Measurements from ENCODE around the gene FAM81B. TPM values are rescaled to one million over a fixed set of nuclear protein-coding genes. Genes with fewer than 3 reads are reported as not detected.
"Not testable (repeated sequence)": the region's sequence is repeated elsewhere in the genome, so short reads cannot be mapped to it uniquely, and the experiment has no call there.

Gene FAM81B
- 1 to 10 TPM; 4.6 to 6.9 (median 5.4) TPM for polyA plus RNA-seq (ENCODE audit: insufficient read length in 4 of 4)

- DNase-seq (ENCODE audit: low read depth in 4 of 4, low spot score in 2 of 4) = no peak
Measured at GRCh38 chr5:95390812-95391492, at the start of gene FAM81B. Gene FAM81B, plus strand, starts transcription at chr5:95391366. Its CDS starts 24 bp downstream, at chr5:95391390.

GRCh38 chr5:95341444-95341843 lies 49.7 kb upstream of the FAM81B start:
- not testable (repeated sequence) for DNase-seq (ENCODE audit: low read depth in 4 of 4, low spot score in 2 of 4)

- DNase-seq (ENCODE audit: low read depth in 4 of 4, low spot score in 2 of 4) = no peak
Measured at GRCh38 chr5:95347506-95348120, 43.6 kb upstream of the FAM81B start.

GRCh38 chr5:95350631-95351030 lies 40.5 kb upstream of the FAM81B start:
- DNase-seq (ENCODE audit: low read depth in 4 of 4, low spot score in 2 of 4) = no peak

- DNase-seq (ENCODE audit: low read depth in 4 of 4, low spot score in 2 of 4) = no peak
Measured at GRCh38 chr5:95352691-95353090, 38.5 kb upstream of the FAM81B start.

- no peak for DNase-seq (ENCODE audit: low read depth in 4 of 4, low spot score in 2 of 4)
Measured at GRCh38 chr5:95358320-95358719, 32.8 kb upstream of the FAM81B start.

GRCh38 chr5:95358848-95359247 lies 32.3 kb upstream of the FAM81B start:
- DNase-seq (ENCODE audit: low read depth in 4 of 4, low spot score in 2 of 4) = no peak

- not testable (repeated sequence) for DNase-seq (ENCODE audit: low read depth in 4 of 4, low spot score in 2 of 4)
Measured at GRCh38 chr5:95360667-95361066, 30.5 kb upstream of the FAM81B start.

GRCh38 chr5:95365302-95366095 lies 25.7 kb upstream of the FAM81B start:
- DNase-seq (ENCODE audit: low read depth in 4 of 4, low spot score in 2 of 4) = no peak

GRCh38 chr5:95369782-95370181 lies 21.4 kb upstream of the FAM81B start:
- DNase-seq (ENCODE audit: low read depth in 4 of 4, low spot score in 2 of 4) = no peak

GRCh38 chr5:95374061-95374460 lies 17.1 kb upstream of the FAM81B start:
- DNase-seq (ENCODE audit: low read depth in 4 of 4, low spot score in 2 of 4) = no peak

GRCh38 chr5:95375591-95375990 lies 15.6 kb upstream of the FAM81B start:
- DNase-seq (ENCODE audit: low read depth in 4 of 4, low spot score in 2 of 4) = no peak

GRCh38 chr5:95379133-95379532 lies 12.0 kb upstream of the FAM81B start:
- no peak for DNase-seq (ENCODE audit: low read depth in 4 of 4, low spot score in 2 of 4)

- DNase-seq (ENCODE audit: low read depth in 4 of 4, low spot score in 2 of 4) = no peak
Measured at GRCh38 chr5:95380103-95380628, 11.0 kb upstream of the FAM81B start.

- no peak for DNase-seq (ENCODE audit: low read depth in 4 of 4, low spot score in 2 of 4)
Measured at GRCh38 chr5:95382801-95383200, 8.4 kb upstream of the FAM81B start.

- DNase-seq (ENCODE audit: low read depth in 4 of 4, low spot score in 2 of 4) = no peak
Measured at GRCh38 chr5:95384485-95385213, 6.5 kb upstream of the FAM81B start.

GRCh38 chr5:95385334-95385733 lies 5.8 kb upstream of the FAM81B start:
- DNase-seq (ENCODE audit: low read depth in 4 of 4, low spot score in 2 of 4) = no peak

- DNase-seq (ENCODE audit: low read depth in 4 of 4, low spot score in 2 of 4) = not testable (repeated sequence)
Measured at GRCh38 chr5:95391965-95392364, 799 bp downstream of the FAM81B start.

- DNase-seq (ENCODE audit: low read depth in 4 of 4, low spot score in 2 of 4) = no peak
Measured at GRCh38 chr5:95392593-95393182, 1.5 kb downstream of the FAM81B start.

- DNase-seq (ENCODE audit: low read depth in 4 of 4, low spot score in 2 of 4) = no peak
Measured at GRCh38 chr5:95393279-95393678, 2.1 kb downstream of the FAM81B start.
